GM23248 (cell line): ENCODE measurements around the gene TGFBR3L.

Experiments
- EZH2 ChIP-seq: fragments of 200-600 bp; sonication (generic); IDR thresholded peaks from 2 replicates; pipeline ENCODE4 v1.6.1; 2018; ENCODE audit warnings: antibody characterized with exemption, mild to moderate bottlenecking; ENCODE audit not compliant: insufficient read depth, poor library complexity, severe bottlenecking
- EZH2phosphoT487 ChIP-seq: fragments of 200-600 bp; sonication (generic); IDR thresholded peaks from 2 replicates; pipeline ENCODE4 v1.6.1; 2018; ENCODE audit warnings: antibody characterized with exemption, moderate library complexity, mild to moderate bottlenecking, low read depth; ENCODE audit not compliant: insufficient read depth

GRCh38 chr19:7897292-7897691, 17.3 kb upstream of the TGFBR3L start:
- TF ChIP-seq EZH2phosphoT487 (no peak), EZH2 (no peak)
